A204.1 (cell line): ENCODE results near the gene SP100.
"Not testable (repeated sequence)": the region's sequence is repeated elsewhere in the genome, so short reads cannot be mapped to it uniquely, and the experiment has no call there.

ENCODE experiments used
- FAIRE-seq: peaks from 2 replicates; lab custom pipeline; 2012; peaks lifted over from hg19 to GRCh38; lab: Jason Lieb, UNC

The SP100 gene

GRCh38 chr2:230459216-230459615 is 43.2 kb downstream of the SP100 start:
- no peak for FAIRE-seq

GRCh38 chr2:230471074-230471473 is 55.1 kb downstream of the SP100 start:
- FAIRE-seq, result no peak

GRCh38 chr2:230472621-230473018 is 56.6 kb downstream of the SP100 start:
- no peak for FAIRE-seq

- no peak for FAIRE-seq
These were observed 57.4 kb downstream of the SP100 start for GRCh38 chr2:230473378-230473777.

- no peak for FAIRE-seq
These were observed 59.1 kb downstream of the SP100 start for GRCh38 chr2:230475143-230475542.

- no peak for FAIRE-seq
These were observed 69.9 kb downstream of the SP100 start for GRCh38 chr2:230485801-230486341.

- FAIRE-seq, result not testable (repeated sequence)
These were observed 75.2 kb downstream of the SP100 start for GRCh38 chr2:230491219-230491618.

- FAIRE-seq, result no peak
These were observed 76.1 kb downstream of the SP100 start for GRCh38 chr2:230492107-230492506.

GRCh38 chr2:230494980-230495379 is 79.0 kb downstream of the SP100 start:
- no peak for FAIRE-seq

GRCh38 chr2:230496891-230497290 is 80.9 kb downstream of the SP100 start:
- FAIRE-seq, result no peak

GRCh38 chr2:230498506-230499107 is 82.6 kb downstream of the SP100 start:
- FAIRE-seq, result no peak

GRCh38 chr2:230502593-230502992 is 86.6 kb downstream of the SP100 start:
- FAIRE-seq, result no peak

GRCh38 chr2:230503798-230504197 is 87.8 kb downstream of the SP100 start:
- no peak for FAIRE-seq

GRCh38 chr2:230505162-230505561 is 89.2 kb downstream of the SP100 start:
- no peak for FAIRE-seq

- FAIRE-seq, result no peak
These were observed 97.2 kb downstream of the SP100 start for GRCh38 chr2:230512955-230513748.

GRCh38 chr2:230520061-230520874 is 104.3 kb downstream of the SP100 start:
- no peak for FAIRE-seq

- no peak for FAIRE-seq
These were observed 104.8 kb downstream of the SP100 start for GRCh38 chr2:230520875-230521155.

- FAIRE-seq, result no peak
These were observed 105.4 kb downstream of the SP100 start for GRCh38 chr2:230521386-230521785.

GRCh38 chr2:230525682-230526081 is 109.7 kb downstream of the SP100 start:
- FAIRE-seq, result no peak

- FAIRE-seq, result no peak
These were observed 121.6 kb downstream of the SP100 start for GRCh38 chr2:230537531-230537976.

GRCh38 chr2:230540332-230540731 is 124.3 kb downstream of the SP100 start:
- FAIRE-seq, result no peak

GRCh38 chr2:230541934-230542380 is 126.0 kb downstream of the SP100 start:
- no peak for FAIRE-seq

- no peak for FAIRE-seq
These were observed 126.8 kb downstream of the SP100 start for GRCh38 chr2:230542751-230543150.
